IPS DF 6.9 (cell line): ENCODE measurements around the gene SNX14.

Experiments
- DNase-seq: peaks from one replicate; pipeline ENCODE4 v3.0.0-alpha.2; 2013; ENCODE audit warnings: low read depth, low spot score
- H3K27ac ChIP-seq: one replicate; pipeline ENCODE4 v1.5.1; 2013; ENCODE audit warnings: low read length, control low read depth
- H3K27me3 ChIP-seq: 2 replicates; pipeline ENCODE4 v1.6.1; 2013; ENCODE audit warnings: mild to moderate bottlenecking, low read length; ENCODE audit not compliant: control insufficient read depth, insufficient read depth
- H3K36me3 ChIP-seq: 2 replicates; pipeline ENCODE4 v1.6.1; 2013; ENCODE audit warnings: low read length; ENCODE audit not compliant: control insufficient read depth, insufficient read depth
- H3K4me1 ChIP-seq: 2 replicates; pipeline ENCODE4 v1.6.1; 2013; ENCODE audit warnings: low read length; ENCODE audit not compliant: control insufficient read depth, insufficient read depth
- H3K4me3 ChIP-seq: 2 replicates; pipeline ENCODE4 v1.5.1; 2013; ENCODE audit warnings: mild to moderate bottlenecking, low read length
- H3K9me3 ChIP-seq: 2 replicates; pipeline ENCODE4 v1.6.1; 2013; ENCODE audit warnings: low read length, inconsistent platforms; ENCODE audit not compliant: control insufficient read depth, insufficient read depth
- WGBS: extraction: QIAGEN DNeasy Blood & Tissue Kit; methylation state at CpG from one replicate; pipeline ENCODE4 v1.1.7; 2013; ENCODE audit warnings: mixed read lengths, missing lambda C conversion rate; ENCODE audit not compliant: insufficient read length, insufficient coverage; 5-methylcytosine and 5-hydroxymethylcytosine counted together

SNX14 gene

GRCh38 chr6:85620308-85620707 lies 26.6 kb upstream of the SNX14 start:
- WGBS = no CpG with 5 or more reads among the region's 2 CpGs
- Histone ChIP-seq H3K27ac (no peak overlapping the region), H3K4me3 (no peak overlapping the region), H3K36me3 (peaks cover 20% of the 10 kb centered on the region; the same call in 1 of the 2 replicates), H3K4me1 (no peaks in the 10 kb centered on the region; the same call in 1 of the 2 replicates), H3K9me3 (no peaks in the 10 kb centered on the region), H3K27me3 (no peaks in the 10 kb centered on the region)
- no peak for DNase-seq

GRCh38 chr6:85614780-85615179 lies 21.1 kb upstream of the SNX14 start:
- no peak overlapping the region for H3K27ac ChIP-seq
- no peaks in the 10 kb centered on the region; the same call in 1 of the 2 replicates for H3K4me1 ChIP-seq
- no peaks in the 10 kb centered on the region for H3K27me3 ChIP-seq
- H3K4me3 ChIP-seq = no peak overlapping the region
- no peak for DNase-seq
- H3K36me3 ChIP-seq = peaks cover 10% of the 10 kb centered on the region; the same call in 1 of the 2 replicates
- no peaks in the 10 kb centered on the region for H3K9me3 ChIP-seq
- WGBS = no CpG with 5 or more reads among the region's 17 CpGs

GRCh38 chr6:85612690-85613474 lies 19.2 kb upstream of the SNX14 start:
- Histone ChIP-seq H3K4me1 (no peaks in the 10 kb centered on the region; the same call in 1 of the 2 replicates), H3K36me3 (peaks cover 6% of the 10 kb centered on the region; the same call in 1 of the 2 replicates), H3K9me3 (no peaks in the 10 kb centered on the region), H3K27ac (no peak overlapping the region), H3K4me3 (no peak overlapping the region), H3K27me3 (no peaks in the 10 kb centered on the region)
- no peak for DNase-seq
- no CpG with 5 or more reads among the region's 4 CpGs for WGBS

GRCh38 chr6:85610182-85610895 lies 16.7 kb upstream of the SNX14 start:
- no peak for DNase-seq
- peaks cover 3% of the 10 kb centered on the region; the same call in 1 of the 2 replicates for H3K36me3 ChIP-seq
- no peak overlapping the region for H3K27ac ChIP-seq
- WGBS = no CpG with 5 or more reads among the region's 2 CpGs
- no peaks in the 10 kb centered on the region for H3K27me3 ChIP-seq
- no peaks in the 10 kb centered on the region for H3K4me1 ChIP-seq
- H3K4me3 ChIP-seq = no peak overlapping the region
- no peaks in the 10 kb centered on the region for H3K9me3 ChIP-seq

- no peaks in the 10 kb centered on the region for H3K9me3 ChIP-seq
- H3K27ac ChIP-seq = no peak overlapping the region
- no peaks in the 10 kb centered on the region for H3K36me3 ChIP-seq
- no peaks in the 10 kb centered on the region for H3K4me1 ChIP-seq
- H3K27me3 ChIP-seq = no peaks in the 10 kb centered on the region
- WGBS = no CpG with 5 or more reads among the region's 4 CpGs
- H3K4me3 ChIP-seq = no peak overlapping the region
- DNase-seq = no peak
These were observed 8.4 kb upstream of the SNX14 start for GRCh38 chr6:85602100-85602499.

- no peak for DNase-seq
- H3K36me3 ChIP-seq = no peaks in the 10 kb centered on the region
- no peak overlapping the region for H3K4me3 ChIP-seq
- no peak overlapping the region for H3K27ac ChIP-seq
- no peaks in the 10 kb centered on the region for H3K4me1 ChIP-seq
- H3K27me3 ChIP-seq = no peaks in the 10 kb centered on the region
- 100% methylated on average over 1 of the region's 11 CpGs for WGBS
- H3K9me3 ChIP-seq = no peaks in the 10 kb centered on the region
These were observed 7.2 kb upstream of the SNX14 start for GRCh38 chr6:85600713-85601313.

GRCh38 chr6:85594197-85594930 lies 706 bp upstream of the SNX14 start:
- no peaks in the 10 kb centered on the region for H3K9me3 ChIP-seq
- no peak for DNase-seq
- no peak overlapping the region for H3K27ac ChIP-seq
- no peaks in the 10 kb centered on the region for H3K36me3 ChIP-seq
- H3K4me1 ChIP-seq = no peaks in the 10 kb centered on the region
- no CpG with 5 or more reads among the region's 35 CpGs for WGBS
- no peaks in the 10 kb centered on the region for H3K27me3 ChIP-seq
- peak overlapping the region; percentile 59; the same call in 1 of the 2 replicates for H3K4me3 ChIP-seq

GRCh38 chr6:85592033-85592432 lies 1.6 kb downstream of the SNX14 start:
- H3K9me3 ChIP-seq = no peaks in the 10 kb centered on the region
- no peak for DNase-seq
- no peaks in the 10 kb centered on the region for H3K4me1 ChIP-seq
- no peaks in the 10 kb centered on the region for H3K27me3 ChIP-seq
- no peaks in the 10 kb centered on the region for H3K36me3 ChIP-seq
- H3K27ac ChIP-seq = no peak overlapping the region
- H3K4me3 ChIP-seq = no peak overlapping the region
- no CpG with 5 or more reads among the region's 1 CpG for WGBS

GRCh38 chr6:85591207-85591606 lies 2.5 kb downstream of the SNX14 start:
- Histone ChIP-seq H3K4me3 (no peak overlapping the region), H3K27me3 (no peaks in the 10 kb centered on the region), H3K9me3 (no peaks in the 10 kb centered on the region), H3K27ac (no peak overlapping the region), H3K36me3 (no peaks in the 10 kb centered on the region), H3K4me1 (no peaks in the 10 kb centered on the region)
- no CpG with 5 or more reads among the region's 1 CpG for WGBS
- DNase-seq = no peak

- H3K36me3 ChIP-seq = no peaks in the 10 kb centered on the region
- peaks cover 2% of the 10 kb centered on the region; the same call in 1 of the 2 replicates for H3K4me1 ChIP-seq
- no peak for DNase-seq
- no peak overlapping the region for H3K4me3 ChIP-seq
- H3K9me3 ChIP-seq = no peaks in the 10 kb centered on the region
- WGBS = no CpG with 5 or more reads among the region's 3 CpGs
- no peaks in the 10 kb centered on the region for H3K27me3 ChIP-seq
- no peak overlapping the region for H3K27ac ChIP-seq
These were observed 7.9 kb downstream of the SNX14 start for GRCh38 chr6:85585741-85586140.
